Measurements from ENCODE around the gene RUBCN.
"Not testable (repeated sequence)": the region's sequence is repeated elsewhere in the genome, so short reads cannot be mapped to it uniquely, and the experiment has no call there.

Gene RUBCN

GRCh38 chr3:197670361-197670760 is 66.3 kb downstream of the RUBCN start:
- Histone ChIP-seq H3K4me3 (ENCODE audit: low read length) (no peak overlapping the region), H3K4me1 (ENCODE audit: insufficient read depth, low read length) (no peaks in the 10 kb centered on the region), H3K36me3 (ENCODE audit: insufficient read depth, low read length) (peaks cover 19% of the 10 kb centered on the region), H3K9me3 (ENCODE audit: low read length) (no peaks in the 10 kb centered on the region), H2AFZ (ENCODE audit: low read depth, low read length) (no peak overlapping the region), H3K27me3 (ENCODE audit: insufficient read depth, low read length) (peaks cover 2% of the 10 kb centered on the region)

- no peaks in the 10 kb centered on the region for H3K9me3 ChIP-seq (ENCODE audit: low read length)
- peaks cover 6% of the 10 kb centered on the region for H3K36me3 ChIP-seq (ENCODE audit: insufficient read depth, low read length)
- no peak overlapping the region for H3K4me3 ChIP-seq (ENCODE audit: low read length)
- no peak overlapping the region for H2AFZ ChIP-seq (ENCODE audit: low read depth, low read length)
- H3K27me3 ChIP-seq (ENCODE audit: insufficient read depth, low read length): peaks cover 2% of the 10 kb centered on the region
- H3K4me1 ChIP-seq (ENCODE audit: insufficient read depth, low read length): no peaks in the 10 kb centered on the region
Observed at GRCh38 chr3:197667968-197668367, 68.7 kb downstream of the RUBCN start.

GRCh38 chr3:197667293-197667692 is 69.4 kb downstream of the RUBCN start:
- not testable (repeated sequence) for H3K27me3 ChIP-seq (ENCODE audit: insufficient read depth, low read length); H2AFZ ChIP-seq (ENCODE audit: low read depth, low read length); H3K4me1 ChIP-seq (ENCODE audit: insufficient read depth, low read length); H3K4me3 ChIP-seq (ENCODE audit: low read length); H3K36me3 ChIP-seq (ENCODE audit: insufficient read depth, low read length); H3K9me3 ChIP-seq (ENCODE audit: low read length)

GRCh38 chr3:197666221-197666842 is 70.4 kb downstream of the RUBCN start:
- not testable (repeated sequence) for H3K36me3 ChIP-seq (ENCODE audit: insufficient read depth, low read length); H3K4me3 ChIP-seq (ENCODE audit: low read length); H3K9me3 ChIP-seq (ENCODE audit: low read length); H3K27me3 ChIP-seq (ENCODE audit: insufficient read depth, low read length); H3K4me1 ChIP-seq (ENCODE audit: insufficient read depth, low read length); H2AFZ ChIP-seq (ENCODE audit: low read depth, low read length)

GRCh38 chr3:197665549-197665948 is 71.2 kb downstream of the RUBCN start:
- not testable (repeated sequence) for H3K27me3 ChIP-seq (ENCODE audit: insufficient read depth, low read length); H3K4me1 ChIP-seq (ENCODE audit: insufficient read depth, low read length); H3K36me3 ChIP-seq (ENCODE audit: insufficient read depth, low read length); H2AFZ ChIP-seq (ENCODE audit: low read depth, low read length); H3K9me3 ChIP-seq (ENCODE audit: low read length); H3K4me3 ChIP-seq (ENCODE audit: low read length)

- not testable (repeated sequence) for H2AFZ ChIP-seq (ENCODE audit: low read depth, low read length); H3K36me3 ChIP-seq (ENCODE audit: insufficient read depth, low read length); H3K9me3 ChIP-seq (ENCODE audit: low read length); H3K27me3 ChIP-seq (ENCODE audit: insufficient read depth, low read length); H3K4me1 ChIP-seq (ENCODE audit: insufficient read depth, low read length)
- H3K4me3 ChIP-seq (ENCODE audit: low read length): peak overlapping the region; percentile 34
Observed at GRCh38 chr3:197665142-197665491, 71.6 kb downstream of the RUBCN start.

- not testable (repeated sequence) for H3K36me3 ChIP-seq (ENCODE audit: insufficient read depth, low read length); H2AFZ ChIP-seq (ENCODE audit: low read depth, low read length); H3K9me3 ChIP-seq (ENCODE audit: low read length); H3K27me3 ChIP-seq (ENCODE audit: insufficient read depth, low read length); H3K4me1 ChIP-seq (ENCODE audit: insufficient read depth, low read length)
- peak overlapping the region; percentile 34 for H3K4me3 ChIP-seq (ENCODE audit: low read length)
Observed at GRCh38 chr3:197664414-197665141, 72.1 kb downstream of the RUBCN start.

GRCh38 chr3:197663367-197664140 is 73.2 kb downstream of the RUBCN start:
- H3K4me1 ChIP-seq (ENCODE audit: insufficient read depth, low read length); H2AFZ ChIP-seq (ENCODE audit: low read depth, low read length); H3K4me3 ChIP-seq (ENCODE audit: low read length); H3K9me3 ChIP-seq (ENCODE audit: low read length); H3K27me3 ChIP-seq (ENCODE audit: insufficient read depth, low read length); H3K36me3 ChIP-seq (ENCODE audit: insufficient read depth, low read length): not testable (repeated sequence)

GRCh38 chr3:197662352-197662751 is 74.4 kb downstream of the RUBCN start:
- H3K4me1 ChIP-seq (ENCODE audit: insufficient read depth, low read length); H3K4me3 ChIP-seq (ENCODE audit: low read length); H3K9me3 ChIP-seq (ENCODE audit: low read length): not testable (repeated sequence)

GRCh38 chr3:197661874-197662273 is 74.8 kb downstream of the RUBCN start:
- not testable (repeated sequence) for H3K36me3 ChIP-seq (ENCODE audit: insufficient read depth, low read length); H2AFZ ChIP-seq (ENCODE audit: low read depth, low read length); H3K4me1 ChIP-seq (ENCODE audit: insufficient read depth, low read length); H3K9me3 ChIP-seq (ENCODE audit: low read length); H3K4me3 ChIP-seq (ENCODE audit: low read length); H3K27me3 ChIP-seq (ENCODE audit: insufficient read depth, low read length)

More at GRCh38 chr3:197662352-197662751, 74.4 kb downstream of the RUBCN start:
- not testable (repeated sequence) for H3K36me3 ChIP-seq (ENCODE audit: insufficient read depth, low read length); H2AFZ ChIP-seq (ENCODE audit: low read depth, low read length); H3K27me3 ChIP-seq (ENCODE audit: insufficient read depth, low read length)

- H3K27me3 ChIP-seq (ENCODE audit: insufficient read depth, low read length); H3K9me3 ChIP-seq (ENCODE audit: low read length); H3K4me1 ChIP-seq (ENCODE audit: insufficient read depth, low read length); H3K4me3 ChIP-seq (ENCODE audit: low read length); H2AFZ ChIP-seq (ENCODE audit: low read depth, low read length); H3K36me3 ChIP-seq (ENCODE audit: insufficient read depth, low read length): not testable (repeated sequence)
Observed at GRCh38 chr3:197661234-197661834, 75.4 kb downstream of the RUBCN start.

- H3K36me3 ChIP-seq (ENCODE audit: insufficient read depth, low read length); H2AFZ ChIP-seq (ENCODE audit: low read depth, low read length); H3K9me3 ChIP-seq (ENCODE audit: low read length); H3K27me3 ChIP-seq (ENCODE audit: insufficient read depth, low read length); H3K4me3 ChIP-seq (ENCODE audit: low read length); H3K4me1 ChIP-seq (ENCODE audit: insufficient read depth, low read length): not testable (repeated sequence)
Observed at GRCh38 chr3:197659701-197660100, 77.0 kb downstream of the RUBCN start.

GRCh38 chr3:197659144-197659543 is 77.6 kb downstream of the RUBCN start:
- not testable (repeated sequence) for H3K4me3 ChIP-seq (ENCODE audit: low read length); H2AFZ ChIP-seq (ENCODE audit: low read depth, low read length); H3K4me1 ChIP-seq (ENCODE audit: insufficient read depth, low read length); H3K9me3 ChIP-seq (ENCODE audit: low read length); H3K36me3 ChIP-seq (ENCODE audit: insufficient read depth, low read length); H3K27me3 ChIP-seq (ENCODE audit: insufficient read depth, low read length)

All from neuron (in vitro differentiated cells).